ENCODE data around the gene SMURF2. TPM values are rescaled to one million over a fixed set of nuclear protein-coding genes. Genes with fewer than 3 reads are reported as not detected.
"Not testable (repeated sequence)": the region's sequence is repeated elsewhere in the genome, so short reads cannot be mapped to it uniquely, and the experiment has no call there.

Gene SMURF2
- total and polyA plus RNA-seq, 2 experiments from 2014 or later = 13.2 to 22.2 TPM

- no peak for TF ChIP-seq CTCF (IDR thresholded peaks at IDR 0.05; ENCODE audit: low read depth, low read length)
- H3K36me3 ChIP-seq = peaks cover 22% of the 10 kb centered on the region
- H3K27ac ChIP-seq = peak overlapping the region; percentile 55
- no peak for DNase-seq (ENCODE audit: low read depth in 1 of 2, low spot score in 1 of 2)
- no peaks in the 10 kb centered on the region for H3K9me3 ChIP-seq (ENCODE audit: low read depth)
- no peaks in the 10 kb centered on the region for H3K27me3 ChIP-seq
- H3K4me3 ChIP-seq = no peak overlapping the region
- H3K4me1 ChIP-seq (ENCODE audit: low read depth) = no peaks in the 10 kb centered on the region
Measured at GRCh38 chr17:64580384-64581315, 81.5 kb downstream of the SMURF2 start.

- Histone ChIP-seq H3K36me3 (peaks cover 22% of the 10 kb centered on the region), H3K27me3 (no peaks in the 10 kb centered on the region), H3K4me3 (no peak overlapping the region), H3K4me1 (ENCODE audit: low read depth) (no peaks in the 10 kb centered on the region), H3K9me3 (ENCODE audit: low read depth) (no peaks in the 10 kb centered on the region), H3K27ac (peak overlapping the region; percentile 4)
- TF ChIP-seq CTCF (IDR thresholded peaks at IDR 0.05; ENCODE audit: low read depth, low read length) = no peak
- no peak for DNase-seq (ENCODE audit: low read depth in 1 of 2, low spot score in 1 of 2)
Measured at GRCh38 chr17:64579917-64580316, 82.2 kb downstream of the SMURF2 start.

- not testable (repeated sequence) for H3K9me3 ChIP-seq (ENCODE audit: low read depth); H3K27ac ChIP-seq; H3K4me1 ChIP-seq (ENCODE audit: low read depth); H3K27me3 ChIP-seq; H3K4me3 ChIP-seq; DNase-seq (ENCODE audit: low read depth in 1 of 2, low spot score in 1 of 2)
- H3K36me3 ChIP-seq = peaks cover 23% of the 10 kb centered on the region
Measured at GRCh38 chr17:64577025-64577424, 85.1 kb downstream of the SMURF2 start.

GRCh38 chr17:64575431-64575830 is 86.7 kb downstream of the SMURF2 start:
- Histone ChIP-seq H3K4me3 (no peak overlapping the region), H3K27ac (no peak overlapping the region), H3K4me1 (ENCODE audit: low read depth) (no peaks in the 10 kb centered on the region), H3K27me3 (no peaks in the 10 kb centered on the region), H3K9me3 (ENCODE audit: low read depth) (no peaks in the 10 kb centered on the region), H3K36me3 (peaks cover 30% of the 10 kb centered on the region)
- no peak for DNase-seq (ENCODE audit: low read depth in 1 of 2, low spot score in 1 of 2)
- no peak for TF ChIP-seq CTCF (IDR thresholded peaks at IDR 0.05; ENCODE audit: low read depth, low read length)

GRCh38 chr17:64574646-64575045 is 87.5 kb downstream of the SMURF2 start:
- DNase-seq (ENCODE audit: low read depth in 1 of 2, low spot score in 1 of 2) = no peak
- no peak for TF ChIP-seq CTCF (IDR thresholded peaks at IDR 0.05; ENCODE audit: low read depth, low read length)
- H3K4me3 ChIP-seq = no peak overlapping the region
- no peaks in the 10 kb centered on the region for H3K9me3 ChIP-seq (ENCODE audit: low read depth)
- H3K27ac ChIP-seq = no peak overlapping the region
- H3K36me3 ChIP-seq = peaks cover 24% of the 10 kb centered on the region
- no peaks in the 10 kb centered on the region for H3K27me3 ChIP-seq
- no peaks in the 10 kb centered on the region for H3K4me1 ChIP-seq (ENCODE audit: low read depth)

GRCh38 chr17:64573214-64573613 is 88.9 kb downstream of the SMURF2 start:
- H3K4me3 ChIP-seq = no peak overlapping the region
- no peak overlapping the region for H3K27ac ChIP-seq
- no peak for DNase-seq (ENCODE audit: low read depth in 1 of 2, low spot score in 1 of 2)
- no peak for TF ChIP-seq CTCF (IDR thresholded peaks at IDR 0.05; ENCODE audit: low read depth, low read length)
- peaks cover 29% of the 10 kb centered on the region for H3K36me3 ChIP-seq
- no peaks in the 10 kb centered on the region for H3K27me3 ChIP-seq
- no peaks in the 10 kb centered on the region for H3K4me1 ChIP-seq (ENCODE audit: low read depth)
- no peaks in the 10 kb centered on the region for H3K9me3 ChIP-seq (ENCODE audit: low read depth)
